HuH-7 (cell line): Measurements from ENCODE around the gene SLC22A9.
"Not testable (repeated sequence)": the region's sequence is repeated elsewhere in the genome, so short reads cannot be mapped to it uniquely, and the experiment has no call there.

Experiments used
- DNase-seq: peaks from one replicate; pipeline ENCODE4 v3.0.0; 2011; ENCODE audit warnings: low spot score

SLC22A9 gene

DNA sequence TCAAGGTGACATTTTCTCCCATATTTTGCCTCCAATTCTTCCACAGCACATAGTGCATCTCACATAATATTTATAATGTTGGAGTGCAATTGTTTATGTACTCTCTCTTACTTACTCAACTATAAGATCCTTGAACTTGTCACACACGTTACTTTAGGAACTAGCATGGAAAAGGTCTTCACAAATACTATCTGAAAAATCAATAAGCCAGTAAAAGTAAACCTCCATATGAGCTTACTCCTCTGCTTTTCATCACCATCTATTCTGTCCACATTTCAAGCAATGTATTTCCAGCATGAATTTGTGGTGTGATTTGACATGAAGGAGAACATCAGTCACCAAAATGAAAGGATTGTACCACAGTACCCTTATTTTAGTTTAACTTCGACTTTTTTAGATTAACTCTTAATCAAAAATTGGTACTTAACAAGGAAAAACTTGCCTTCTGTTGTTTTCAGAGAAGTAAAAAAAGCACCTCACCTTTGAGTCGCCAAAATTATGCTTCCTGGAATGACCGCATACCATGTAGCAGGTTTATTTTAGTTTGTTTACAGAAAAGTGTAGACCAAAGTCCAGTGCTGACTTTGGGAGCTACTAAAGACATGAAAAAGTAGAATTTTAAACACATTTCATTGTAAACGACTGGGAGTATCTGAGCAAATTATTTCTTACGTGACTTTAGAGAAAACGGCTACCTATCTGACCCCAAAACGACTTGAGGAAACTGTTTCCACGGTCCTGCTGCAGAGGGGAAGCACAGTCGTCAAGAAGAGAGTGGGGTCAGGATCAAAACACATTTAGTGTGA lies at the start of gene SLC22A9:
SLC22A9 (plus strand) TSS at position 621 of the 806 bp plus-strand sequence. CDS start 272 bp downstream, outside the sequence.
- DNase-seq, result peak; percentile 67

DNA sequence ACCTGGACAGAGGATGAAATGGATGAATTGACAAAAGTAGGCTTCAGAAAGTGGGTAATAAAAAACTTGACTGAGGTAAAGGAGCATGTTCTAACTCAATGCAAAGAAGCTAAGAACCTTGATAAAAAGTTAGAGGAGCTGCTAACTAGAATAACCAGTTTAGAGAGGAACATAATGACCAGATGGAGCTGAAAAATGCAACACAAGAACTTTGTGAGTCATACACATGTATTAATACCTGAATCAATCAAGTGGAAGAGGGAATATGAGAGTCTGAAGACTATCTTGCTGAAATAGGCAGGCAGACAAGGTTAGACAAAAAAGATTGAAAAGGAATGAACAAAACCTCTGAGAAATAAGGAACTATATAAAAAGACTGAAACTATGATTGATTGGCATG lies 47.9 kb upstream of the SLC22A9 start:
- DNase-seq, result no peak

DNA sequence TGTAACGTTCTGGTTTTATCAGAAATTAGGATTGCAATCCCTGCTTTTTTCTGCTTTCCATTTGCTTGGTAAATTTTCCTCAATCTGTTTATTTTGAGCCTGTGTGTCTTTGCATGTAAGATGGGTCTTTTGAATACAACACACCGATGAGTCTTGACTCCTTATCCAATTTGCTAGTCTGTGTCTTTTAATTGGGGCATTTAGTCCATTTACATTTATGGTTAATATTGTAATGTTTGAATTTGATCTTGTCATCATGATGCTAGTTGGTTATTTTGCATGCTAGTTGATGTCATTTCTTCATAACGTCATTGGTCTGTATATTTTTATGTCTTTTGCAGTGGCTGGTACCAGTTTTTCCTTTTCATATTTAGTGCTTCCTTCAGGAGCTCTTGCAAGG lies 34.5 kb upstream of the SLC22A9 start:
- DNase-seq, result not testable (repeated sequence)

DNA sequence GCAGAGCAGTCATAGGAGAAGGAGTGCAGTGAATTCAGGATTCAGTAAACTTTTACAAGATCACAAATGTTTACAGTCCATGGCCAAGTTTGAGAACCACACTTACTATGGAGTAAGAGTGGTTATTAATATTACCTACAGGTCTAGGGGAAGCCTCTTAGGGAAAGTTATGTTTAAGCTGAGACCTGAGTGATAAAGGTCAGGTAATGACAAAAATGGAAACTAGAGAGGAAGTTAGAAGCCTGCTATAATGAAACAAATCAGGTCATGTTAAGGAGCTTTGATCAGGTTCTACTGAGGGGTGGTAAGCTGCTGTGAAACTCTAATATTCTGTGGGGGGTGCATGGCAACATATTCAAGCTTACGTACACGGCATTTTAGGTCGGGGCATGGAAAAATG lies 32.5 kb upstream of the SLC22A9 start:
- no peak for DNase-seq

DNA sequence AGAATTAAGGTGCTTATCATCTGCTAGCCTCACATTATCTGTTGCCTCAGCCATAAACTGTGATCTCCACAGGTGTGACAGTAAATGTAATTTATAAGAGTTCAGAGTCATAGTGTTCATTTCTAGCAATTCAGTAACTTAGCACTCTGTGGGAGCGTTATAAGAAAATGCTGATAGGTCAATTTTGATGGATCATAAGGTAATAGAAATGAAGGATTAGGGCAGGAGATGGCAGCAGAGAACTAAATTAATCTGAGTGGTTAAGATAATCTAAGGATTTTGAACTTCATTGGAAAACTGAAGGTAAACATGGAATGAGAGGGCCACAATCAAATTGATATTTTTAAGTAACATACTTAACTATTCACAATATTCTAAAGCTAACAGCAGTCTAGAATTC lies 26.5 kb upstream of the SLC22A9 start:
- no peak for DNase-seq

DNA sequence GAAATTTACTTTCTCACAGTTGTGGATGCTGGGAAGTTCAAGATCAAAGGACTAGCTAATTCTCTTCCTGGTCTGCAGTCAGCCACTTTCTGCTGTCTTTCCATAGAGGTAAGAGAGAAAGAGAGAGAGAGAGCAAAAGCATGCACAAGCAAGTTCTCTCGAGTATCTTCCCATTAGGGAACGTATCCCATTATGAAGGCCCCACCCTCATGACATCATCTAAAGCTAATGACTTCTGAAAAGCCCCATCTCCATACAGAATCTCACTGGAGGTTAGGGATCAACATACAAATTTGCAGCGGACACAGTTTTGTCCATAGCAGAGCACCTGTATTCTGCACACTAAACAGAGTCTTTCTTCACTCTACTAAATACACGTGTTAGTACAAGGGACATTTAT lies 17.4 kb upstream of the SLC22A9 start:
- no peak for DNase-seq

DNA sequence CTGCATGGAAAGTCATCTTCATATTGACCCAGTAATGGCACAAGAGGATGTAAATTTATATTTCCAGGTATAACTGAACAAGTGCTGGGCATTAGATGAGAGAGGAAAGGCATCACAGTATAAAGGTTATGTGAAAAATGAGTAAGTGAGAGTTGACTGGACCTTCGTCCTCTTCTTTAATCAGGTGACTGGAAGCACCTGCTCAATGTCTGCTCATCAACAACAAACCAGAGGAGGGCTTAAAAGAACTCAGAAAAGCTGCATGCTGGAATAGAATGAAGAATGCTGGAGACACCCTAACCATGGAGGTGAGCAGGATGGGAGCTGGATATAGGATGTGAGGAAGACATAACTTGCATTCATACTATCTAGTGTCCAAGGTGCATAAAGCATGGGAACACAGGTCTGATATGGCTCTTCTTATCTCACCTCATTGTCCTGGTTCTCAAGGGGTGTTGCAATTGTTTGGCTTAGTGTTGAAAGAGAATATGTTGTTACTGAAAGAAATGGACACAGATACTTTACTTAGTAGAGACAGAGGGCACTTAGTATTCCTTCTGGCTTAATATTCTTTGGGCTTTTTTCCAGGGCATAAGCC lies 7.3 kb upstream of the SLC22A9 start:
- DNase-seq, result peak; percentile 43

DNA sequence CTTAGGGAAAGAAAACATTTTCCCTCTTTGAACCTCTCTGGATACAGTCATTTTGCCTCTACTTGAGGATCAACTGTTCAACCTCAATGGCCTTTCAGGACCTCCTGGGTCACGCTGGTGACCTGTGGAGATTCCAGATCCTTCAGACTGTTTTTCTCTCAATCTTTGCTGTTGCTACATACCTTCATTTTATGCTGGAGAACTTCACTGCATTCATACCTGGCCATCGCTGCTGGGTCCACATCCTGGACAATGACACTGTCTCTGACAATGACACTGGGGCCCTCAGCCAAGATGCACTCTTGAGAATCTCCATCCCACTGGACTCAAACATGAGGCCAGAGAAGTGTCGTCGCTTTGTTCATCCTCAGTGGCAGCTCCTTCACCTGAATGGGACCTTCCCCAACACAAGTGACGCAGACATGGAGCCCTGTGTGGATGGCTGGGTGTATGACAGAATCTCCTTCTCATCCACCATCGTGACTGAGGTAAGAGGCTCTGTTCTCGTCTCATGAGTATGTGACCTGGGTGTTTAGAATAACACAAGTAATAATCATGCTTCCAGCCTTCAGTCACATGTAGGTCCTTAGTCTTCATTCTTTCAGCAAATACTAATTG lies 495 bp downstream of the SLC22A9 start:
- DNase-seq, result no peak

DNA sequence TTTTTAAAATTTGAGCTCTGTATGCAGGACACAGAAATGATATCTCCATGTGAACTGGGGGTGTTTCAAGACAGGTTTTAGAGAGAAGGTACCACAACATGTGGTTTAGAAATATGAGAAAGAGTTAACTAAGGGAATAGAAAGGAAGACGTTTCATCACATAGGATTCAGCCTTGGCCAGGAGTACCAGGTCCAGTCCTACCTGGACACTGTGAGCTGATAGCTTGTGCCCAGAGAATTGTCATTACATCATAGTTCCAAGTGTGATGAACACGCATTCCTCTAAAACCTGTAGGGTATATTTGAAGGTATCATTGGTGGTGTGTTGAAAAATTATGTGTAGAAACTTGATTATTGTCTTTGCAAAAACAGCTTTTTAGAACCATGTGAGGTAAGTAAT lies 1.8 kb downstream of the SLC22A9 start:
- no peak for DNase-seq

DNA sequence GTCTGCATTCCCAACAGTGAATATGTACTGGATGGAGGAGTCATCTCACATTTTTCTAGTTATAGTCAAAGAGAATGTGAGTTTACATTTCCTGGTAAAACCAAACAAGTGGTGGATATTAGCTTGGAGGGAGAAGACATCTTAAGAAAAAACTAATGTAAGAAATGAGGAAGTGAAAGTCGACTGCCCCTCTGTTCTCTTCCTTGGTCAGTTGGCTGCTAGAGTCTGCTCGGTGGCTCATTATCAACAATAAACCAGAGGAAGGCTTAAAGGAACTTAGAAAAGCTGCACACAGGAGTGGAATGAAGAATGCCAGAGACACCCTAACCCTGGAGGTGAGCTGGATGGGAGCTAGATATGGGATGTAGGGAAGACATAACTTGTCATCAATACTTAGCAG lies 5.8 kb downstream of the SLC22A9 start:
- no peak for DNase-seq

DNA sequence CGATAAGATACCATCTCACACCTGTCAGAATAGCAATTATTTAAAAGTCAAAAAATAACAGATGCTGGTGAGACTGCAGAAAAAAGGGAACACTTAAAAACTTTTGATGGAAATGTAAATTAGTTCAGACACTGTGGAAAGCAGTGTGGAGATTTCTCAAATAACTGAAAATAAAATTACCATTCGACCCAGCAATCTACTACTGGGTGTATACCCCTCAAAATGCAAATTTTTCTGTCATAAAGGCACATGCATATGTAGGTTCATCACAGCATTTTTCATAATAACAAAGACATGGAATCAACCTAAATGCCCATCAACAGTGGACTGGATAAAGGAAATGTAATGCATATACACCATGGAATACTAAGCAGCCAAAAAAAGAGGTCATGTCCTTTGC lies 10.5 kb downstream of the SLC22A9 start:
- DNase-seq, result no peak

DNA sequence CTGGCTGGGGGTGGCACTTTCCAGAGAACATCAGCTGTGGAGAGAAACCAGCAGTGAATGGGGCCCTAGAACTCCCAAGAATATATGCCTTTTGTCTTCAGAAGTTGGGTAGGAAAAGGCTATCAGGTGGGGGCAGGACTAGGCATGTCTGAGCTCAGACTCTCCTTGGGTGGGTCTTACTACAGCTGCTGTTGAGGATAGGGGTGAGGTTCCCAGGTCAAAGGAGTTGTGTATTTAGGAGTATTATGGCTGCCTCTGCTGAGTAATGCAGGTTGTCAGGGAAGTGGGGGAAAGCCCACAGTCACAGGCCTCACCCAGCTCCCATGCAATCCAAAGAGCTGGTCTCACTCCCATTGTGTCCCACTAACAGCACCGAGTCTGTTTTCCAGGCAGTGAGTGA lies 26.1 kb downstream of the SLC22A9 start:
- no peak for DNase-seq

DNA sequence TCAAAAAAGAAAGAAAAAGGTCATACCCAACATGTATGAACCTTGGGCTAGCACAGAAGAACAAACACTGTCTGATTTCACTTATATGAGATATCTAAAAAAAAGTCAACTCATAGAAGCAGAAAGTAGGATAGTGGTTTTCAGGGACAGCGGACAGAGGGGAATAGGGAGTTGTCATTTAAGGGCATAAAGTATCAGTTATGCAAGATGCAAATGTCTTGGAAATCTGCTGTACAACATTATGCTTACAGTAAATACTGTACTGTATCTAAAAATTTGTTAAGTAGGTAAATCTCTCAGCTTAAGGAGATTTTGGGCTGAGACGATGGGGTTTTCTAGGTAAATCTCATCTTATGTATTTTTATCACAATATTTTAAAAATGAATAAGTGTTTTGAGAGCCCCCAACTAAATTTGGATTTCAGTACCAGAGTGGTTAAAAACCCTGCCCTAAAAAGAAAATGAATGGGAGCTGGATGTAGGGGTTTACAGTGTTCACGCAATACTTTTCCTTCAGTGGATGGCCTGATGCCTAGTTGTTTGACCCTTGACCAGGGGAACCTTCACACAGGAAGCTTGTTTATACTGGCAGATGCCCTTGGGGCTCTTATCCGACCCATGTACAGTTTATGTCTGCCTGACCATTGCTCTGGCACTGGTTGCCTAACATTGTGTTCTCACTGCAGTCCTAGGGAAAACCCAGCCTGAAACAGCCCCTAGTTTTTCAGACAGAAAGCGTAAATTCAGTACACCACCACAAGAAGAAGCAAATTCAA lies 34.8 kb downstream of the SLC22A9 start:
- DNase-seq, result peak; percentile 38

DNA sequence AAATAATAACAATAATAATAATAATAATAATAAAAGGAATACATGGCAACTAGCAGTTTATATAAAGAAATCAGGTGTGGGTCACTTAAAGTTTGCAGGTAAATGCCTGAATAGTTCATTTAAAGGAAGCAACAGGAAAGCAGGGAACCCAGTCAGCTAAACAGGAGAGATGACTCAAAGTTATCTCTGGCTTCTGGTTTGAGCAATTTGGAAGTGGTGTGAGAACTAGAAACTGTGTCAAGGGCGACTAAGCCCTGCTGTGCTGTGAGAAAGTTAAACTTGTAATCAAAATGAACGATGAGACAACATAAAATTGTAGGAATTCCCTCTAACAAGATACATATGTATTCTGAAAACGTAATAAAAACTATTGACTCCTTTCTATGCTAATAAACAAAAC lies 35.5 kb downstream of the SLC22A9 start:
- DNase-seq, result no peak

DNA sequence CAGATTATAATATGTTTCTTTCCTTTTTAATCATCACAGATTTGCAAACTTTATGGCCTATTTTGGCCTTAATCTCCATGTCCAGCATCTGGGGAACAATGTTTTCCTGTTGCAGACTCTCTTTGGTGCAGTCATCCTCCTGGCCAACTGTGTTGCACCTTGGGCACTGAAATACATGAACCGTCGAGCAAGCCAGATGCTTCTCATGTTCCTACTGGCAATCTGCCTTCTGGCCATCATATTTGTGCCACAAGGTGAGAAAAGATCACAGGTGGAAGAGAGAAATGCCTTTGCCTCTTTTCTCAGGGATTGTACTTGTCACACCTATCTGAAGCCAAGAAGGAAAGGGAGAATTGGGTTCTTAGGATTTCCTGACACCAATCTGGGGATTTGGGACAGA lies 36.9 kb downstream of the SLC22A9 start:
- DNase-seq, result no peak

DNA sequence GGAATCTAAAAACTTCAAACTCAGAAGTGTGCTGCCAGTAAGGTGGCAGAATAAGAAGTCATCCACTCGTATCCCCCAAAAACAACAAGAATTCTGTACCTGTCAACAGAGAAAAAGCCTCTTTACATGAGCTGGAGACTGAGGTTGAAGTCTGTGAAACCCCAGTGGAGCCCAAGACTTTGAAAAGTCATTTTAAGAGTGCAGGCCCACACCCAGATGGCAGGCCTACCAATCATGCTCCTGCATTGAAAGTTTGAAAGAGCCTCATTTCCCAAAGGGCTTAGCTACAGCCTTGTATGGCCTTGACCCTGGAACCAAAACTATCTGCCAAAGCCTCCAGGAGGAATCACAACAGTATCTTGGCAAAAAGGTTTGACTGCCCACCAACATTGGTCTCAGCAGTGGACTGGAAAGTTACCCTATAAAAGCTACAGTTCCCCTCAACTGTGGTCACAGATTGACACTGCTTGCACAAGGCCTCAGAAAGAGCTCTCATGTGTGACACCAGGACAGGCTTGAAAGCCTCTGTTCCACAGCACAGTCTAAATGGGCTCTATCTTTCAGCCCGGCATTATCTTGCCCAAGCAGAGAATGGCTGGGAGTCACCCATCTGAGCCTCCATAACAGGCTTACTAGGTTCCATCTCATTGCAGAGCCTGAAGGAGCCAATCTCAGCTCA lies 47.7 kb downstream of the SLC22A9 start:
- no peak for DNase-seq

DNA sequence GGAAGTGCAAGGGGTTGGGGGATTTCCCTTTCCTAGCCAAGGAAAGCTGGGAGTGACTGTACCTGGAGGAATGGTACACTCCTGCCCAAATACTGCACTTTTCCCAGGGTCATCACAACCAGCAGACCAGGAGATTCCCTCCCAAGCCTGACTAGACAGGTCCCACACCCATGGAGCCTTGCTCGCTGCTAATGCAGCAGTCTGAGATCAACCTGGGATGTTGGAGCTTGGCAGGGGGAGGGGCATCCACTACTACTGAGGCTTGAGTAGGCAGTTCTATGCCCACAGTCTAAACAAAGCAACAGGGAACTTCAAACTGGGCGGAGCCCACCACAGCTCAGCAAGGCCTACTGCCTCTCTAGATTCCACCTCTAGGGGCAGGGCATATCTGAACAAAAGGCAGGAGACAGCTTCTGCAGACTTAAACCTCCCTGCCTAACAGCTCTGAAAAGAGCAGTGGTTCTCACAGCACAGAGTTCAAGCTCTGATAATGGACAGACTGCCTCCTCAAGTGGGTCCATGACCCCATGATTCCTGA lies 58.5 kb downstream of the SLC22A9 start:
- no peak for DNase-seq

DNA sequence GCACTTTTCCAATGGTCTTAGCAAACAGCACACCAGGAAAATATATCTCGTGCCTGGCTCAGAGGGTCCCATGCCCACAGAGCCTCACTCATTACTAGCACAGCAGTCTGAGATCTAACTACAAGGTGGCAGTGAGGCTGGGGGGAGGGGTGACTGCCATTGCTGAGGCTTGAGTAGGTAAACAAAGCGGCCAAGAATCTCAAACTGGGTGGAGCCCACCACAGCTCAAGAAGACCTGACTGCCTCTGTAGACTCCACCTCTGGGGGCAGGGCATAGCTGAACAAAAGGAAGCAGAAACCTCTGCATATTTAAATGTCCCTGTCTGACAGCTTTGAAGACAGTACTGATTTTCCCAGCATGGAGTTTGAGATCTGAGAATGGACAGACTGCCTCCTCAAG lies 61.1 kb downstream of the SLC22A9 start:
- not testable (repeated sequence) for DNase-seq

DNA sequence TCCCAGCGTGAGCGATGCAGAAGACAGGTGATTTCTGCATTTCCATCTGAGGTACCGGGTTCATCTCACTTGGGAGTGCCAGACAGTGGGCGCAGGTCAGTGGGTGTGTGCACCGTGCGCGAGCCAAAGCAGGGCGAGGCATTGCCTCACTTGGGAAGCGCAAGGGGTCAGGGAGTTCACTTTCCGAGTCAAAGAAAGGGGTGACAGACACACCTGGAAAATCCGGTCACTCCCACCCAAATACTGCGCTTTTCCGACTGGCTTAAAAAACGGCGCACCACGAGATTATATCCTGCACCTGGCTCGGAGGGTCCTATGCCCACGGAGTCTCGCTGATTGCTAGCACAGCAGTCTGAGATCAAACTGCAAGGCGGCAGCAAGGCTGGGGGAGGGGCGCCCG lies 65.8 kb downstream of the SLC22A9 start:
- not testable (repeated sequence) for DNase-seq

DNA sequence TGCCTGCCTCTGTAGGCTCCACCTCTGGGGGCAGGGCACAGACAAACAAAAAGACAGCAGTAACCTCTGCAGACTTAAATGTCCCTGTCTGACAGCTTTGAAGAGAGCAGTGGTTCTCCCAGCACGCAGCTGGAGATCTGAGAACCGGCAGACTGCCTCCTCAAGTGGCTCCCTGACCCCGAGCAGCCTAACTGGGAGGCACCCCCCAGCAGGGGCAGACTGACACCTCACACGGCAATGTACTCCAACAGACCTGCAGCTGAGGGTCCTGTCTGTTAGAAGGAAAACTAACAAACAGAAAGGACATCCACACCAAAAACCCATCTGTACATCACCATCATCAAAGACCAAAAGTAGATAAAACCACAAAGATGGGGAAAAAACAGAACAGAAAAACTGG lies 66.2 kb downstream of the SLC22A9 start:
- not testable (repeated sequence) for DNase-seq

DNA sequence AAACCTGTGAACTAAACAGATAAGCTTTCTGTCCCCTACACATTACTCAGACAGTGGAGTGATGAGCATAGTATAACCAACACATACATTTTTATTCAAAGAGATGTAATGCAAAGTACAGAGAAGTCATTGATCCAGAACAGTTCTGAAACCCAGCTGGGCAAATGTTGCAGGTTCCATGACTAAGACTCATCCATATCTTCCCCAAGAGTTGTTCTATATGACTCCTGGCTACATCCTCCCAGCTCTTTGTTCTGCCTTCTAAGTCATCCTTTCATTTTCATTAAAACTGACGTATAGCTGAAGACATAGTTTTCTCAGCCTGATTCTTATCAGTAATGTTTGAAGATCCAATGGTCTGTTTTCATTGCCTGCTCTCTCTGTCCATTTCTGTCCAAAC lies 74.1 kb downstream of the SLC22A9 start:
- no peak for DNase-seq

DNA sequence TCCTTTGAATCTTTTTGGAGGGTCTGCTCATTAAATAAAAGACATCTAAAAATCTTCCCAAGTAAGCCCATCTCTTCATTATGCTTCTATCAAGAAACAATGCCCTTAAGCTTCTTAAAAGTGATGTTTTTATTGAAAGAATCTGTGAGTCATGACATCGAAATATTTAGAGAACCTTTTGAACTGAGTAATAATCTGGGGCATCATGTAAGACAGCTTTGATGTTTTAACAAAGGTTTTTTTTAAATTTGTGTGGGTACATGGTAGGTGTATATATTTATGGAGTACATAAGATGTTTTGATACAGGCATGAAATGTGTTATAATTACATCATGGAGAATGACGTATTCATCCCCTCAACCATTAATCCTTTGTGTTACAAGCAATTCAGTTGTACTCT lies 74.6 kb downstream of the SLC22A9 start:
- no peak for DNase-seq
